ENCODE results near the gene EXOC4.

The EXOC4 gene

DNA sequence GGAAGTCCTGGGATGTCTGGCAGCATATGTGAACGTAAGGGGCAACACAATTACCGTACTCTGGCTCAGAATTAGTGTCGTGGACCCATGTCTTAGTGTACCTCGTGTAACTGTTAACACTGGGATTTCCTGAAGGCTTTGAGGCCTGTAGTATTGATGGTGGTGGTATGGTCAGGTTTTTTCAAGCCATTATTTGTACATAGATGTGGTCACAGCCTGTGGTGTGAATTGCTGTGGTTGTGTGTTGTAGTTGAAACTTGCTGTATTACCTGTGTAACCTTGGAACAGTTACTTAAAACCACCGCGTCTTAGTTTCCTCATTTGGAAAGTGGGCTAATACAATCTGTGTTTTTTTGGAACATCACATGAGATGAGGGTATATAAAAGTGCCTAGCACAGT is 5.3 kb downstream of the EXOC4 start:
- no peaks in the 10 kb centered on the region for H3K9me3 ChIP-seq (ENCODE audit: control insufficient read depth, insufficient read depth, low read depth, low read length)
- POLR2A ChIA-PET: no interaction called here

GRCh38 chr7:133265821-133266220 is 12.9 kb downstream of the EXOC4 start:
- no peaks in the 10 kb centered on the region for H3K9me3 ChIP-seq (ENCODE audit: control insufficient read depth, insufficient read depth, low read depth, low read length)
- TF ChIP-seq, protein P1, sequence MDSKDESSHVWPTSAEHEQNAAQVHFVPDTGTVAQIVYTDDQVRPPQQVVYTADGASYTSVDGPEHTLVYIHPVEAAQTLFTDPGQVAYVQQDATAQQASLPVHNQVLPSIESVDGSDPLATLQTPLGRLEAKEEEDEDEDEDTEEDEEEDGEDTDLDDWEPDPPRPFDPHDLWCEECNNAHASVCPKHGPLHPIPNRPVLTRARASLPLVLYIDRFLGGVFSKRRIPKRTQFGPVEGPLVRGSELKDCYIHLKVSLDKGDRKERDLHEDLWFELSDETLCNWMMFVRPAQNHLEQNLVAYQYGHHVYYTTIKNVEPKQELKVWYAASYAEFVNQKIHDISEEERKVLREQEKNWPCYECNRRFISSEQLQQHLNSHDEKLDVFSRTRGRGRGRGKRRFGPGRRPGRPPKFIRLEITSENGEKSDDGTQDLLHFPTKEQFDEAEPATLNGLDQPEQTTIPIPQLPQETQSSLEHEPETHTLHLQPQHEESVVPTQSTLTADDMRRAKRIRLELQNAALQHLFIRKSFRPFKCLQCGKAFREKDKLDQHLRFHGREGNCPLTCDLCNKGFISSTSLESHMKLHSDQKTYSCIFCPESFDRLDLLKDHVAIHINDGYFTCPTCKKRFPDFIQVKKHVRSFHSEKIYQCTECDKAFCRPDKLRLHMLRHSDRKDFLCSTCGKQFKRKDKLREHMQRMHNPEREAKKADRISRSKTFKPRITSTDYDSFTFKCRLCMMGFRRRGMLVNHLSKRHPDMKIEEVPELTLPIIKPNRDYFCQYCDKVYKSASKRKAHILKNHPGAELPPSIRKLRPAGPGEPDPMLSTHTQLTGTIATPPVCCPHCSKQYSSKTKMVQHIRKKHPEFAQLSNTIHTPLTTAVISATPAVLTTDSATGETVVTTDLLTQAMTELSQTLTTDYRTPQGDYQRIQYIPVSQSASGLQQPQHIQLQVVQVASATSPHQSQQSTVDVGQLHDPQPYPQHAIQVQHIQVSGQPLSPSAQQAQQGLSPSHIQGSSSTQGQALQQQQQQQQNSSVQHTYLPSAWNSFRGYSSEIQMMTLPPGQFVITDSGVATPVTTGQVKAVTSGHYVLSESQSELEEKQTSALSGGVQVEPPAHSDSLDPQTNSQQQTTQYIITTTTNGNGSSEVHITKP (tag by site-specific recombination; IDR thresholded peaks at IDR 0.05): no peak
- TF ChIP-seq ZNF184 (tag by site-specific recombination; IDR thresholded peaks at IDR 0.05) (no peak), ZNF600 (tag by site-specific recombination; IDR thresholded peaks at IDR 0.05) (no peak), ZNF76 (tag by site-specific recombination; IDR thresholded peaks at IDR 0.05; ENCODE audit: borderline replicate concordance, low read depth) (no peak), SP3 (tag by site-specific recombination; IDR thresholded peaks at IDR 0.05) (no peak), ZBTB20 (tag by site-specific recombination; IDR thresholded peaks at IDR 0.05) (no peak), KLF8 (tag by site-specific recombination; IDR thresholded peaks at IDR 0.05) (no peak), BCL11A (tag by site-specific recombination; IDR thresholded peaks at IDR 0.05; ENCODE audit: low read depth) (no peak), ZNF518A (tag by site-specific recombination; conservative IDR thresholded peaks at IDR 0.05; ENCODE audit: low read depth) (no peak), ZBTB48 (tag by site-specific recombination; IDR thresholded peaks at IDR 0.05) (no peak), ZNF585B (tag by site-specific recombination; IDR thresholded peaks at IDR 0.05) (no peak), ZNF426 (tag by site-specific recombination; IDR thresholded peaks at IDR 0.05) (no peak), ZNF175 (tag by site-specific recombination; IDR thresholded peaks at IDR 0.05) (no peak), ZFHX2 (tag by site-specific recombination; conservative IDR thresholded peaks at IDR 0.05) (no peak), ZNF19 (tag by site-specific recombination; IDR thresholded peaks at IDR 0.05; ENCODE audit: low read depth) (no peak), ZNF626 (tag by site-specific recombination; IDR thresholded peaks at IDR 0.05) (no peak), ZNF341 (tag by site-specific recombination; IDR thresholded peaks at IDR 0.05; ENCODE audit: low read depth) (no peak), GLIS2 (tag by site-specific recombination; IDR thresholded peaks at IDR 0.05) (no peak)
- H3K27ac ChIP-seq (ENCODE audit: extremely low read depth, low read depth, low read length): no peak overlapping the region
- no peaks in the 10 kb centered on the region for H3K4me1 ChIP-seq (ENCODE audit: control insufficient read depth, insufficient read depth, low read length)
- H3K36me3 ChIP-seq (ENCODE audit: control insufficient read depth in 2 of 2, insufficient read depth in 1 of 2, low read length in 2 of 2): no peaks in the 10 kb centered on the region
- CTCF ChIA-PET: interaction anchor here (0.7 kb wide), 2 partner anchors 24 to 560 kb away, joined by 3 to 4 read pairs; no protein-coding TSS in a partner anchor
- H3K4me3 ChIP-seq (ENCODE audit: low read depth, low read length): no peak overlapping the region
- POLR2A ChIA-PET: no interaction called here

More for the DNA sequence above, 5.3 kb downstream of the EXOC4 start:
- CTCF ChIA-PET: no interaction called here
- Histone ChIP-seq H3K27ac (ENCODE audit: extremely low read depth, low read depth, low read length) (no peak overlapping the region), H3K36me3 (ENCODE audit: control insufficient read depth in 2 of 2, insufficient read depth in 1 of 2, low read length in 2 of 2) (no peaks in the 10 kb centered on the region), H3K4me3 (ENCODE audit: low read depth, low read length) (no peak overlapping the region), H3K4me1 (ENCODE audit: control insufficient read depth, insufficient read depth, low read length) (0 out of 2 replicates have a peak, but pooled peaks cover 3% of the 10 kb centered on the region)
- no peak for TF ChIP-seq MEIS1 (CRISPR knock-in tag; IDR thresholded peaks at IDR 0.05; ENCODE audit: borderline replicate concordance)
- no peak for TF ChIP-seq ZIC2 (tag by site-specific recombination; IDR thresholded peaks at IDR 0.05)
- TF ChIP-seq SCRT2 (tag by site-specific recombination; IDR thresholded peaks at IDR 0.05): no peak
- no peak for TF ChIP-seq ZNF416 (tag by site-specific recombination; IDR thresholded peaks at IDR 0.05)
- TF ChIP-seq INSM2 (tag by site-specific recombination; IDR thresholded peaks at IDR 0.05): no peak
